ENCODE data around the gene LARP4.

- TF ChIP-seq TAF1 (IDR thresholded peaks at IDR 0.05; ENCODE audit: low read depth, low read length) = no peak
- TF ChIP-seq POLR2AphosphoS5 (IDR thresholded peaks at IDR 0.05; ENCODE audit: low read depth, low read length) = no peak
- no peak for TF ChIP-seq POLR2A (IDR thresholded peaks at IDR 0.05; ENCODE audit: low read depth, low read length)
Observed at GRCh38 chr12:50390316-50390741, 10.4 kb upstream of the LARP4 start.

Measured in GM12891 (cell line).